HCT116 (cell line): ENCODE data around the gene LRRK1. TPM values are rescaled to one million over a fixed set of nuclear protein-coding genes. Genes with fewer than 3 reads are reported as not detected.

Experiments used
- ATAC-seq: fragments of 200-7000 bp; cut with Tn5 transposase; 2 replicates; pipeline ENCODE4 v1.9.1; 2020; ENCODE audit warnings: mild to moderate bottlenecking, moderate library complexity
- BruUV-seq: library from RNA; stranded (reverse); fragments of 400-500 nt; replicated peaks from 2 replicates; lab custom pipeline; 2021; lab: Mats Ljungman, UMichigan
- CTCF ChIA-PET: fragments of 300-600 bp; sonication (Branson Sonifier 250); formaldehyde crosslinking; loops from one replicate; lab custom pipeline; 2021; ENCODE audit warnings: antibody characterized with exemption; lab: Charles Lee
- POLR2A ChIA-PET: fragments of 300-600, 350-600 bp; sonication (Branson Sonifier 250); formaldehyde crosslinking; loops from one replicate; lab custom pipeline; 2021; ENCODE audit warnings: antibody characterized with exemption; lab: Charles Lee
- RAD21 ChIA-PET, 2 experiments: fragments of 300-600 bp; sonication (Branson Sonifier 250); formaldehyde crosslinking; loops; one replicate each; lab custom pipeline; 2023; ENCODE audit warnings: low total read pairs in 2 of 2; ENCODE audit not compliant: uncharacterized antibody in 2 of 2, unreplicated experiment in 2 of 2, low non-redundant PET in 1 of 2; lab: Charles Lee
- DNase-seq: peaks from one replicate; pipeline ENCODE4 v3.0.0-alpha.2; 2010; ENCODE audit warnings: low read depth, low spot score
- H2AFZ ChIP-seq: fragments of 200-600 bp; shearing (Covaris generic), sonication (generic); 2 replicates; pipeline ENCODE4 v1.6.1; 2017; ENCODE audit warnings: low read depth, mixed run types, mixed read lengths, antibody characterized with exemption, low read length; ENCODE audit not compliant: poor library complexity, severe bottlenecking
- H3K27ac ChIP-seq: 2 replicates; pipeline ENCODE4 v1.5.1; 2012; ENCODE audit warnings: low read depth, low read length
- H3K27me3 ChIP-seq: fragments of 200-600 bp; sonication (generic); 2 replicates; pipeline ENCODE4 v1.6.1; 2016; ENCODE audit warnings: mixed run types, low read length, mixed read lengths; ENCODE audit not compliant: insufficient read depth
- H3K36me3 ChIP-seq, 2 experiments: fragments of 200-500 bp in 1 of 2; fragments of 200-600 bp in 1 of 2; sonication (Bioruptor generic) in 1 of 2; sonication (generic) in 1 of 2; 2 replicates each; pipeline versions ENCODE4 v1.5.1 to v1.6.1; 2014 to 2016; ENCODE audit warnings: low read length in 2 of 2, inconsistent platforms in 1 of 2, mixed read lengths in 1 of 2, mixed run types in 1 of 2; ENCODE audit not compliant: insufficient read depth in 2 of 2, control insufficient read depth in 1 of 2
- H3K4me1 ChIP-seq, 2 experiments: fragments of 200-600 bp in 1 of 2; sonication (generic) in 1 of 2; 2 replicates each; pipeline versions ENCODE4 v1.5.1 to v1.6.1; 2012 to 2017; ENCODE audit warnings: low read length in 2 of 2, inconsistent platforms in 1 of 2, mild to moderate bottlenecking in 1 of 2, mixed read lengths in 1 of 2, mixed run types in 1 of 2, moderate library complexity in 1 of 2; ENCODE audit not compliant: insufficient read depth in 2 of 2, control insufficient read depth in 1 of 2
- H3K4me2 ChIP-seq: fragments of 200-600 bp; sonication (generic); 2 replicates; pipeline ENCODE4 v1.6.1; 2017; ENCODE audit warnings: mixed run types, low read length, mixed read lengths
- H3K4me3 ChIP-seq, 2 experiments: fragments of 200-600 bp in 1 of 2; sonication (generic) in 1 of 2; replicated peaks in 1 of 2; 2 replicates each; pipeline ENCODE4 v1.5.1; 2011 to 2016; ENCODE audit warnings: low read length in 2 of 2, control low read depth in 1 of 2, low read depth in 1 of 2, mild to moderate bottlenecking in 1 of 2, mixed read lengths in 1 of 2, mixed run types in 1 of 2
- H3K79me2 ChIP-seq: fragments of 200-600 bp; sonication (generic); 2 replicates; pipeline ENCODE4 v1.6.1; 2017; ENCODE audit warnings: mild to moderate bottlenecking, mixed run types, low read length, moderate library complexity, mixed read lengths; ENCODE audit not compliant: insufficient read depth
- H3K9ac ChIP-seq: fragments of 200-600 bp; sonication (generic); 2 replicates; pipeline ENCODE4 v1.6.1; 2016; ENCODE audit warnings: low read length, mixed read lengths
- H3K9me2 ChIP-seq: fragments of 200-600 bp; sonication (generic), shearing (Covaris generic); 2 replicates; pipeline ENCODE4 v1.6.1; 2017; ENCODE audit warnings: mixed run types, mild to moderate bottlenecking, moderate library complexity; ENCODE audit not compliant: insufficient read depth
- H3K9me3 ChIP-seq, 2 experiments: fragments of 200-500 bp in 1 of 2; fragments of 200-600 bp in 1 of 2; sonication (Bioruptor generic) in 1 of 2; sonication (generic) in 1 of 2; 2 replicates each; pipeline ENCODE4 v1.6.1; 2014 to 2017; ENCODE audit warnings: low read length in 2 of 2, mixed read lengths in 2 of 2, inconsistent platforms in 1 of 2, low read depth in 1 of 2, mild to moderate bottlenecking in 1 of 2, mixed run types in 1 of 2, moderate library complexity in 1 of 2; ENCODE audit not compliant: control insufficient read depth in 1 of 2, insufficient read depth in 1 of 2
- H4K20me1 ChIP-seq: fragments of 200-600 bp; sonication (generic), shearing (Covaris generic); 2 replicates; pipeline ENCODE4 v1.6.1; 2017; ENCODE audit warnings: mixed run types, mild to moderate bottlenecking, moderate library complexity; ENCODE audit not compliant: insufficient read depth
- CBX3 ChIP-seq: IDR thresholded peaks from 2 replicates; pipeline ENCODE4 v1.6.1; 2012; ENCODE audit warnings: low read depth
- CEBPB ChIP-seq: IDR thresholded peaks from 2 replicates; pipeline ENCODE4 v1.6.1; 2012; ENCODE audit warnings: low read depth
- FOSL1 ChIP-seq: IDR thresholded peaks from 2 replicates; pipeline ENCODE4 v1.6.1; 2012; ENCODE audit warnings: low read depth
- TCF7L2 ChIP-seq: IDR thresholded peaks from 2 replicates; pipeline ENCODE4 v1.7.0; 2011; ENCODE audit warnings: borderline replicate concordance, inconsistent platforms; ENCODE audit not compliant: insufficient read depth, insufficient read length; ENCODE audit errors: extremely low read depth
- YY1 ChIP-seq: IDR thresholded peaks from 2 replicates; pipeline ENCODE4 v1.6.1; 2011; ENCODE audit warnings: low read length, low read depth, moderate library complexity, mild to moderate bottlenecking; ENCODE audit not compliant: insufficient replicate concordance; ENCODE audit errors: extremely low read depth
- ZNF274 ChIP-seq: fragments of 200-500 bp; sonication (Bioruptor generic); IDR thresholded peaks from 2 replicates; pipeline ENCODE4 v1.6.1; 2014; ENCODE audit warnings: mild to moderate bottlenecking, low read depth, low read length, inconsistent platforms
- intact Hi-C: fragments of 100-400 bp; cut with micrococcal nuclease; formaldehyde crosslinking; loops from 2 replicates; pipeline ENCODE4 v1.10.0; 2022
- total RNA-seq: library from RNA; stranded (reverse); gene quantifications from one replicate; pipeline ENCODE4 v1.2.1, GENCODE V29; 2021; ENCODE audit not compliant: unreplicated experiment
- TF ChIP-seq, protein P1 (sequence below), 3 experiments: fragments of 200-600 bp in 1 of 3; sonication (generic) in 1 of 3; IDR thresholded peaks in 2 of 3; conservative IDR thresholded peaks in 1 of 3; 2 replicates each; pipeline ENCODE4 v1.5.1; 2012 to 2017; ENCODE audit warnings: low read depth in 2 of 3, low read length in 2 of 3, antibody characterized with exemption in 1 of 3, borderline replicate concordance in 1 of 3, control low read depth in 1 of 3, mild to moderate bottlenecking in 1 of 3, mixed read lengths in 1 of 3, mixed run types in 1 of 3, moderate library complexity in 1 of 3; ENCODE audit not compliant: insufficient read depth in 1 of 3
- TF ChIP-seq, protein P2 (sequence below): IDR thresholded peaks from 2 replicates; pipeline ENCODE4 v1.6.1; 2012
- TF ChIP-seq, protein P3 (sequence below): IDR thresholded peaks from 2 replicates; pipeline ENCODE4 v1.6.1; 2011; ENCODE audit warnings: mild to moderate bottlenecking, low read length, moderate library complexity; ENCODE audit not compliant: insufficient replicate concordance; ENCODE audit errors: extremely low read depth
- TF ChIP-seq, protein P4 (sequence below): IDR thresholded peaks from 2 replicates; pipeline ENCODE4 v1.6.1; 2012; ENCODE audit warnings: low read depth

Gene LRRK1
- total RNA-seq, 1 experiment from 2014 or later: 21.6 TPM

DNA sequence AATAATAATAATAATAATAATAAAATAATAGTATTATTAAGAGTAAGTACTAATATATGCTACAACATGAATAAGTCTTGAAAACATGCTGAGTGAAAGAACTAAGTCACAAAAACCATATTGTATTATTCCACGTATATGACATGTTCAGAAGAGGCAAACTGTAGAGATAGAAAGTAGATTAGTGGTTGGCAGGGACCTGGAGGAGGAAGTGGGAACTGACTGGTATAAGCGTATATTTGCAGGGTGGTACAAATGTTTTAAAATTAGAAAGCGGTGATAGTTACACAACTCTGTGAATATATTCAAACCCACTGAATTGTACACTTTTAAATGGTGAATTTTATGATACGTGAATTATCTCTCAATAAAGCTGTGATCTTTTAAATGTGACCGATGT is 32.8 kb downstream of the LRRK1 start:
- POLR2A ChIA-PET: no interaction called here
- no peak for ATAC-seq

DNA sequence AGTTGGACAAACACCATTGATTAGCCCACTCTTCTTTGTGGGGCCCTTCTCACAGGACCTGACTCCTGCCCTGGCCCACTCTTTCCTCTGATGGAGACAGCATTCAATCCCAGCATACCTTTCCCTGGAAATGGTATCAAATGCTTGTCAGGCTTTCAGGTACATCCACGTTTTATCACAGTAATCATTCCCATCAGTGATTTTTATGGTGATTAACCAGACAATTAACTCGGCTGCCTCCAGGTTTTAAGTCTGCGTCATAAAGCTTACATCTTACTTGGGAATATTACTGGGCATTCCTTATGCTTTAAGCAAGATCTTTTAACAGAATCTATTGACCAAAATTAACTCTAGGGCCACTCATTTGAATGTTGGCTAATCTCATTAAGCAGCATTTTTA is 33.4 kb downstream of the LRRK1 start:
- Histone ChIP-seq H3K79me2 (peaks cover 6% of the 10 kb centered on the region), H3K27ac (no peak overlapping the region), H3K4me1 (no peaks in the 10 kb centered on the region), H3K9me2 (no peaks in the 10 kb centered on the region), H2AFZ (no peak overlapping the region), H3K27me3 (no peaks in the 10 kb centered on the region), H3K36me3 (no peaks in the 10 kb centered on the region), H3K4me2 (no peak overlapping the region), H3K9ac (no peak overlapping the region), H3K4me3 (no peak overlapping the region), H4K20me1 (no peaks in the 10 kb centered on the region), H3K9me3 (no peaks in the 10 kb centered on the region)
- ChIA-PET POLR2A (no interaction called here), RAD21 (no interaction called here), CTCF (no interaction called here)
- intact Hi-C loops: no loop called here
- no TSS peak for BruUV-seq
- ATAC-seq: no peak
- no peak for DNase-seq
- TF ChIP-seq, protein P1, sequence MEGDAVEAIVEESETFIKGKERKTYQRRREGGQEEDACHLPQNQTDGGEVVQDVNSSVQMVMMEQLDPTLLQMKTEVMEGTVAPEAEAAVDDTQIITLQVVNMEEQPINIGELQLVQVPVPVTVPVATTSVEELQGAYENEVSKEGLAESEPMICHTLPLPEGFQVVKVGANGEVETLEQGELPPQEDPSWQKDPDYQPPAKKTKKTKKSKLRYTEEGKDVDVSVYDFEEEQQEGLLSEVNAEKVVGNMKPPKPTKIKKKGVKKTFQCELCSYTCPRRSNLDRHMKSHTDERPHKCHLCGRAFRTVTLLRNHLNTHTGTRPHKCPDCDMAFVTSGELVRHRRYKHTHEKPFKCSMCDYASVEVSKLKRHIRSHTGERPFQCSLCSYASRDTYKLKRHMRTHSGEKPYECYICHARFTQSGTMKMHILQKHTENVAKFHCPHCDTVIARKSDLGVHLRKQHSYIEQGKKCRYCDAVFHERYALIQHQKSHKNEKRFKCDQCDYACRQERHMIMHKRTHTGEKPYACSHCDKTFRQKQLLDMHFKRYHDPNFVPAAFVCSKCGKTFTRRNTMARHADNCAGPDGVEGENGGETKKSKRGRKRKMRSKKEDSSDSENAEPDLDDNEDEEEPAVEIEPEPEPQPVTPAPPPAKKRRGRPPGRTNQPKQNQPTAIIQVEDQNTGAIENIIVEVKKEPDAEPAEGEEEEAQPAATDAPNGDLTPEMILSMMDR (IDR thresholded peaks at IDR 0.05 in 2 of 3, conservative IDR thresholded peaks at IDR 0.05 in 1 of 3; ENCODE audit: borderline replicate concordance in 1 of 3, insufficient read depth in 1 of 3, low read depth in 2 of 3, low read length in 2 of 3): no peak
- TF ChIP-seq, protein P2, sequence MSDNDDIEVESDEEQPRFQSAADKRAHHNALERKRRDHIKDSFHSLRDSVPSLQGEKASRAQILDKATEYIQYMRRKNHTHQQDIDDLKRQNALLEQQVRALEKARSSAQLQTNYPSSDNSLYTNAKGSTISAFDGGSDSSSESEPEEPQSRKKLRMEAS: no peak
- no peak for TF ChIP-seq CBX3
- TF ChIP-seq CEBPB: no peak
- TF ChIP-seq, protein P3, sequence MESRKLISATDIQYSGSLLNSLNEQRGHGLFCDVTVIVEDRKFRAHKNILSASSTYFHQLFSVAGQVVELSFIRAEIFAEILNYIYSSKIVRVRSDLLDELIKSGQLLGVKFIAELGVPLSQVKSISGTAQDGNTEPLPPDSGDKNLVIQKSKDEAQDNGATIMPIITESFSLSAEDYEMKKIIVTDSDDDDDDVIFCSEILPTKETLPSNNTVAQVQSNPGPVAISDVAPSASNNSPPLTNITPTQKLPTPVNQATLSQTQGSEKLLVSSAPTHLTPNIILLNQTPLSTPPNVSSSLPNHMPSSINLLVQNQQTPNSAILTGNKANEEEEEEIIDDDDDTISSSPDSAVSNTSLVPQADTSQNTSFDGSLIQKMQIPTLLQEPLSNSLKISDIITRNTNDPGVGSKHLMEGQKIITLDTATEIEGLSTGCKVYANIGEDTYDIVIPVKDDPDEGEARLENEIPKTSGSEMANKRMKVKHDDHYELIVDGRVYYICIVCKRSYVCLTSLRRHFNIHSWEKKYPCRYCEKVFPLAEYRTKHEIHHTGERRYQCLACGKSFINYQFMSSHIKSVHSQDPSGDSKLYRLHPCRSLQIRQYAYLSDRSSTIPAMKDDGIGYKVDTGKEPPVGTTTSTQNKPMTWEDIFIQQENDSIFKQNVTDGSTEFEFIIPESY: no peak
- no peak for TF ChIP-seq ZNF274
- TF ChIP-seq FOSL1: no peak
- TF ChIP-seq TCF7L2: no peak

More for the DNA sequence above, 32.8 kb downstream of the LRRK1 start:
- H3K4me3 ChIP-seq: no peak overlapping the region
- TF ChIP-seq YY1: no peak
- TF ChIP-seq, protein P4, sequence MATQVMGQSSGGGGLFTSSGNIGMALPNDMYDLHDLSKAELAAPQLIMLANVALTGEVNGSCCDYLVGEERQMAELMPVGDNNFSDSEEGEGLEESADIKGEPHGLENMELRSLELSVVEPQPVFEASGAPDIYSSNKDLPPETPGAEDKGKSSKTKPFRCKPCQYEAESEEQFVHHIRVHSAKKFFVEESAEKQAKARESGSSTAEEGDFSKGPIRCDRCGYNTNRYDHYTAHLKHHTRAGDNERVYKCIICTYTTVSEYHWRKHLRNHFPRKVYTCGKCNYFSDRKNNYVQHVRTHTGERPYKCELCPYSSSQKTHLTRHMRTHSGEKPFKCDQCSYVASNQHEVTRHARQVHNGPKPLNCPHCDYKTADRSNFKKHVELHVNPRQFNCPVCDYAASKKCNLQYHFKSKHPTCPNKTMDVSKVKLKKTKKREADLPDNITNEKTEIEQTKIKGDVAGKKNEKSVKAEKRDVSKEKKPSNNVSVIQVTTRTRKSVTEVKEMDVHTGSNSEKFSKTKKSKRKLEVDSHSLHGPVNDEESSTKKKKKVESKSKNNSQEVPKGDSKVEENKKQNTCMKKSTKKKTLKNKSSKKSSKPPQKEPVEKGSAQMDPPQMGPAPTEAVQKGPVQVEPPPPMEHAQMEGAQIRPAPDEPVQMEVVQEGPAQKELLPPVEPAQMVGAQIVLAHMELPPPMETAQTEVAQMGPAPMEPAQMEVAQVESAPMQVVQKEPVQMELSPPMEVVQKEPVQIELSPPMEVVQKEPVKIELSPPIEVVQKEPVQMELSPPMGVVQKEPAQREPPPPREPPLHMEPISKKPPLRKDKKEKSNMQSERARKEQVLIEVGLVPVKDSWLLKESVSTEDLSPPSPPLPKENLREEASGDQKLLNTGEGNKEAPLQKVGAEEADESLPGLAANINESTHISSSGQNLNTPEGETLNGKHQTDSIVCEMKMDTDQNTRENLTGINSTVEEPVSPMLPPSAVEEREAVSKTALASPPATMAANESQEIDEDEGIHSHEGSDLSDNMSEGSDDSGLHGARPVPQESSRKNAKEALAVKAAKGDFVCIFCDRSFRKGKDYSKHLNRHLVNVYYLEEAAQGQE: no peak
- TF ChIP-seq, all 23 proteins: peak for 0
- no peak overlapping the region for H3K27ac ChIP-seq
- no peaks in the 10 kb centered on the region for H3K9me2 ChIP-seq
- H3K9me3 ChIP-seq: no peaks in the 10 kb centered on the region
- H4K20me1 ChIP-seq: no peaks in the 10 kb centered on the region
- no peaks in the 10 kb centered on the region for H3K4me1 ChIP-seq
- no peak overlapping the region for H2AFZ ChIP-seq
- RAD21 ChIA-PET: no interaction called here
- no peaks in the 10 kb centered on the region for H3K36me3 ChIP-seq
- CTCF ChIA-PET: no interaction called here
- no peak for DNase-seq
- no peak overlapping the region for H3K4me2 ChIP-seq
- H3K27me3 ChIP-seq: no peaks in the 10 kb centered on the region
- peaks cover 6% of the 10 kb centered on the region for H3K79me2 ChIP-seq
- intact Hi-C loops: no loop called here
- no peak overlapping the region for H3K9ac ChIP-seq
- no TSS peak for BruUV-seq
